ENCODE results near the gene C2orf81. TPM values are rescaled to one million over a fixed set of nuclear protein-coding genes. Genes with fewer than 3 reads are reported as not detected.

Gene C2orf81
- total RNA-seq, 1 donor from 2014 or later, result 6.0 TPM

DNA sequence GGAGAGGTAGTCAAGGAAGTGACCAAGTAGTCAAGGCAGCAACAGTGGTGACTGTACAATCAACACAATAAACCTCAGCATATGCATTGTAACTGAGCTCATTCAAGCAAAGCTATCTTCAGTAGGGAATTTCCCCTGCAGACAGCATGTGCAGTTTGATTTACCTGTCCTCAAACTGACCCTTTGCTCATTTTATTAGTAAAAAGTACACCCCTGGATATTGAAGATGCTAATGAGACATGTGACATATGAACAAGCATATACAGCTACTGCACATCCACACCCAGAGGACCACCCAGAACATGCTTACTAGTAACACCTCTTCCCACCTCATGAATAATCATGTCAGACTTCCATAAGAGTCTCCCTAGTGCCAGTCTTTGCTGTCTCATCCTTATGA is 15.4 kb downstream of the C2orf81 start:
- no peaks in the 10 kb centered on the region for H3K36me3 Mint-ChIP-seq
- no peak for DNase-seq (ENCODE audit: low spot score in 2 of 2, unreplicated experiment in 2 of 2)
- no peak overlapping the region for H3K4me3 Mint-ChIP-seq
- TF ChIP-seq CTCF (IDR thresholded peaks at IDR 0.05; ENCODE audit: unreplicated experiment), result no peak
- H3K9me3 Mint-ChIP-seq, result no peaks in the 10 kb centered on the region
- peaks cover 14% of the 10 kb centered on the region for H3K27me3 Mint-ChIP-seq (ENCODE audit: low read depth)
- H3K4me1 Mint-ChIP-seq, result no peaks in the 10 kb centered on the region
- no peak overlapping the region for H3K27ac Mint-ChIP-seq

DNA sequence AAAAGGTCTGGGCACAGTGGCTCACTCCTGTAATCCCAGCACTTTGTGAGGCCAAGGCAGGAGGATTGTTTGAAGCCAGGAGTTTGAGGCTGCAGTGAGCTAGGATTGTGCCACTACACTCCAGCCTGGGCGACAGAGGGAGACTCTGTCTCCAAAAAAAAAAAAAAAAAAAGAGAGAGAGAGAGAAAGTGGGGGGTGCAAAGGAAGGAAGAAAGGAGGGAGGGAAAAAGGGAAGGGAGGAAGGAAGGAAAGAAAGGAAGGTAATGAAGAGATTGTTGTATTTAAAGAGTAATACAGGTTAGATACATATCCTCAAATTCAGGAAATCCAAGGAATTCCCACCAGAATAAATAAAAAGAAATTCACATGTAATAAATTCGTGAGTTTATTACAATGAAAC is 19.5 kb downstream of the C2orf81 start:
- Mint-ChIP-seq H3K4me3 (no peak overlapping the region), H3K36me3 (no peaks in the 10 kb centered on the region), H3K27ac (no peak overlapping the region), H3K4me1 (no peaks in the 10 kb centered on the region), H3K27me3 (ENCODE audit: low read depth) (no peaks in the 10 kb centered on the region), H3K9me3 (no peaks in the 10 kb centered on the region)
- TF ChIP-seq CTCF (IDR thresholded peaks at IDR 0.05; ENCODE audit: unreplicated experiment), result no peak
- DNase-seq (ENCODE audit: low spot score in 2 of 2, unreplicated experiment in 2 of 2), result no peak

DNA sequence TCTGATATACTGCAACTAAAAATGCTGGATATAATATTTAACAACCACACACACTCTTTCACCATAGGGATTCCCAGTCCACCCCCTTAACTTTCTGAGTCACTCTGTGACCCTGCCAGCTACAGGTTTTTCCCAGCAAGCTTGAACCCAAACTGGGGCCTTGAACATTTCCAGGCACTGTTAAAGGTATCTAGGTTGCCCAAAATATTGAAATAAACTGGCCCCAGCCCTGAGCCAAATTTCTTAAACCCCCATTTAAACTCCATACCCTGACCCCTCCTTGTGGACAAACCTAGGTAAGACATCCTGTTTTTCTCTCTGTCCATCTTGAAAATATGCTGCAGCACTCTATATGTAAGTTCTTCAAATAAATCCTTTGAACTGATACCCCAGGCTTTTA is 21.6 kb downstream of the C2orf81 start:
- H3K27me3 Mint-ChIP-seq (ENCODE audit: low read depth), result peaks cover 4% of the 10 kb centered on the region
- no peak overlapping the region for H3K27ac Mint-ChIP-seq
- H3K4me3 Mint-ChIP-seq, result no peak overlapping the region
- H3K36me3 Mint-ChIP-seq, result no peaks in the 10 kb centered on the region
- H3K9me3 Mint-ChIP-seq, result no peaks in the 10 kb centered on the region
- no peak for DNase-seq (ENCODE audit: low spot score in 2 of 2, unreplicated experiment in 2 of 2)
- peak; percentile 61 for TF ChIP-seq CTCF (IDR thresholded peaks at IDR 0.05; ENCODE audit: unreplicated experiment)
- no peaks in the 10 kb centered on the region for H3K4me1 Mint-ChIP-seq

GRCh38 chr2:74396149-74396548 is 25.3 kb downstream of the C2orf81 start:
- peaks cover 4% of the 10 kb centered on the region for H3K4me1 Mint-ChIP-seq
- no peak overlapping the region for H3K4me3 Mint-ChIP-seq
- no peaks in the 10 kb centered on the region for H3K36me3 Mint-ChIP-seq
- H3K9me3 Mint-ChIP-seq, result no peaks in the 10 kb centered on the region
- DNase-seq (ENCODE audit: low spot score in 2 of 2, unreplicated experiment in 2 of 2), result no peak
- H3K27me3 Mint-ChIP-seq (ENCODE audit: low read depth), result peaks cover 5% of the 10 kb centered on the region
- TF ChIP-seq CTCF (IDR thresholded peaks at IDR 0.05; ENCODE audit: unreplicated experiment), result no peak
- no peak overlapping the region for H3K27ac Mint-ChIP-seq

DNA sequence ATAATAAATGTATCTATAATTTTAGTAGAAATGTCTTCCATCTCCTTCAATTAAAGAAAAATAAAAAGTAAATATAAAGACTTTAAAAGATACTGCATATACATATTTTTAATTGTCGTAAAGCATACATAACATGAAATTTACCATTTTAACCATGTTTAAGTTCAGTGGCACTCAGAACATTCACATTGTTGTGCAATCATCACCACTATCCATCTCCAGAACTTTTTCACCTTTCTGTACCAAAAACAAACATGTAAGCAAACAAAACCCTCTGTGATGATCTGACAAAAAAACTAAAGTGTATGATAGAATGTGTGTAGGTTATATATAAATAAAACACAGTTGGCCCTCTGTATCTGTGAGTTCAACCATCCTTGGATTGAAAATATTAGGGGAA is 27.9 kb downstream of the C2orf81 start:
- TF ChIP-seq CTCF (IDR thresholded peaks at IDR 0.05; ENCODE audit: unreplicated experiment), result no peak
- Mint-ChIP-seq H3K27ac (no peak overlapping the region), H3K27me3 (ENCODE audit: low read depth) (peaks cover 5% of the 10 kb centered on the region), H3K4me3 (no peak overlapping the region), H3K36me3 (no peaks in the 10 kb centered on the region), H3K4me1 (peaks cover 6% of the 10 kb centered on the region), H3K9me3 (no peaks in the 10 kb centered on the region)
- DNase-seq (ENCODE audit: low spot score in 2 of 2, unreplicated experiment in 2 of 2), result no peak

DNA sequence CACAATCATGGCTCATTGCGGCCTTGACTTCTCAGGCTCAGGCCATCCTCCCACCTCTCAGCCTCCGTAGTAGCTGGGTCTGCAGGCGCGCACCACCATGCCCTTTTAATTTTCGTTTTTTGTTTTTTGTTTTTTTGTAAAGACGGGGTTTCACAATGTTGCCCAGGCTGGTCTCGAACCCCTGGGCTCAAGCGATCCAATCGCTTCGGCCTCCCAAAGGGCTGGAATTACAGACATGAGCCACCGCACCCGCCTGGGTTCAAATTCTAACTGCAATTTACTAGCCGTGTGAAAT is 29.0 kb downstream of the C2orf81 start:
- Mint-ChIP-seq H3K4me3 (peak overlapping the region; percentile 95), H3K4me1 (peaks cover 6% of the 10 kb centered on the region), H3K9me3 (no peaks in the 10 kb centered on the region), H3K27me3 (ENCODE audit: low read depth) (peaks cover 5% of the 10 kb centered on the region), H3K27ac (no peak overlapping the region), H3K36me3 (no peaks in the 10 kb centered on the region)
- no peak for DNase-seq (ENCODE audit: low spot score in 2 of 2, unreplicated experiment in 2 of 2)
- TF ChIP-seq CTCF (IDR thresholded peaks at IDR 0.05; ENCODE audit: unreplicated experiment), result no peak

Data from mesothelial cell of epicardium (in vitro differentiated cells).